Breast epithelium (tissue), 4 donors: ENCODE measurements around the gene CALHM3. TPM values are rescaled to one million over a fixed set of nuclear protein-coding genes. Genes with fewer than 3 reads are reported as not detected.
"Not testable (repeated sequence)": the region's sequence is repeated elsewhere in the genome, so short reads cannot be mapped to it uniquely, and the experiment has no call there.

Experiments used
- DNase-seq, 2 donors: peaks; one replicate each; pipeline ENCODE4 v3.0.0-alpha.2; 2019; ENCODE audit warnings: low spot score in 2 of 2
- H3K27ac ChIP-seq, 2 donors: fragments of 200-600 bp; sonication (generic) in 1 of 2; one replicate each; pipeline ENCODE4 v1.5.1; 2016 to 2019; ENCODE audit warnings: mild to moderate bottlenecking in 1 of 2
- H3K27me3 ChIP-seq, 2 donors: fragments of 200-600 bp; sonication (generic) in 1 of 2; one replicate each; pipeline versions ENCODE4 v1.5.1 to v1.6.0; 2017 to 2019; ENCODE audit warnings: control low read depth in 1 of 2, mild to moderate bottlenecking in 1 of 2
- H3K36me3 ChIP-seq: fragments of 200-600 bp; one replicate; pipeline ENCODE4 v1.5.1; 2019
- H3K4me1 ChIP-seq, 2 donors: fragments of 200-600 bp; sonication (generic); one replicate each; pipeline ENCODE4 v1.5.1; 2016 to 2019; ENCODE audit warnings: control low read depth in 1 of 2
- H3K4me3 ChIP-seq, 3 donors: fragments of 200-600 bp; sonication (generic); 1 replicate in 2 of 3; 2 replicates in 1 of 3; pipeline ENCODE4 v1.5.1; 2016 to 2019; ENCODE audit warnings: mild to moderate bottlenecking in 3 of 3, moderate library complexity in 2 of 3
- H3K9me3 ChIP-seq, 2 donors: fragments of 200-600 bp; sonication (generic) in 1 of 2; one replicate each; pipeline ENCODE4 v1.5.1; 2016 to 2019; ENCODE audit warnings: control low read depth in 1 of 2
- CTCF ChIP-seq, 3 donors: fragments of 450-650 bp; IDR thresholded peaks; one replicate each; pipeline ENCODE4 v1.5.1; 2016 to 2017; ENCODE audit warnings: antibody characterized with exemption in 3 of 3, mild to moderate bottlenecking in 3 of 3, moderate library complexity in 3 of 3
- POLR2A ChIP-seq: fragments of 450-650 bp; IDR thresholded peaks from one replicate; pipeline ENCODE4 v1.6.1; 2016; ENCODE audit warnings: antibody characterized with exemption, mild to moderate bottlenecking, moderate library complexity
- POLR2AphosphoS5 ChIP-seq, 3 donors: sonication (generic); formaldehyde crosslinking; IDR thresholded peaks; one replicate each; pipeline ENCODE4 v1.6.1; 2017; ENCODE audit warnings: antibody characterized with exemption in 3 of 3
- intact Hi-C: fragments of 100-400 bp; cut with DNase I; formaldehyde crosslinking; loops from one replicate; pipeline ENCODE4 v1.15.1; 2023; ENCODE audit warnings: low total_unique reads
- total RNA-seq, 3 donors: library from RNA; depleted of rRNA; stranded (reverse); fragments of >200 nt; gene quantifications; one replicate each; pipeline ENCODE4 v1.1.0, GENCODE V29; 2016

Gene CALHM3
- not detected for total RNA-seq

- TF ChIP-seq POLR2A (no peak), CTCF (IDR thresholded peaks at IDR 0.05) (no peak), POLR2AphosphoS5 (IDR thresholded peaks at IDR 0.05) (no peak)
- H3K9me3 ChIP-seq = no peaks in the 10 kb centered on the region
- no peaks in the 10 kb centered on the region for H3K4me1 ChIP-seq
- H3K36me3 ChIP-seq = no peaks in the 10 kb centered on the region
- intact Hi-C loops = no loop called here
- H3K27ac ChIP-seq = no peak within 1 kb of the TSS
- DNase-seq = no peak
- no peak within 1 kb of the TSS for H3K4me3 ChIP-seq
- H3K27me3 ChIP-seq = no peaks in the 10 kb centered on the region
Observed at GRCh38 chr10:103479135-103479534, at the start of gene CALHM3. Gene CALHM3 (minus strand): TSS chr10:103479240. CDS start chr10:103479032, 208 bp downstream.

- Histone ChIP-seq H3K36me3 (no peaks in the 10 kb centered on the region), H3K4me1 (no peaks in the 10 kb centered on the region), H3K9me3 (peaks cover 0 to 2% of the 10 kb centered on the region in 2 donors), H3K27me3 (no peaks in the 10 kb centered on the region), H3K27ac (no peak overlapping the region), H3K4me3 (no peak overlapping the region)
- no peak for TF ChIP-seq POLR2A
- TF ChIP-seq CTCF (IDR thresholded peaks at IDR 0.05) = no peak
- TF ChIP-seq POLR2AphosphoS5 (IDR thresholded peaks at IDR 0.05) = no peak
- intact Hi-C loops = no loop called here
- DNase-seq = no peak
Observed at GRCh38 chr10:103528549-103528948, 49.5 kb upstream of the CALHM3 start.

GRCh38 chr10:103527476-103527875 lies 48.4 kb upstream of the CALHM3 start:
- H3K27me3 ChIP-seq, DNase-seq, H3K9me3 ChIP-seq, H3K4me3 ChIP-seq, H3K36me3 ChIP-seq, intact Hi-C loops, H3K27ac ChIP-seq, H3K4me1 ChIP-seq: not testable (repeated sequence)

- no peak for TF ChIP-seq CTCF (IDR thresholded peaks at IDR 0.05)
- no peak for TF ChIP-seq POLR2AphosphoS5 (IDR thresholded peaks at IDR 0.05)
- no peak for TF ChIP-seq POLR2A
- intact Hi-C loops = no loop called here
- no peak overlapping the region for H3K27ac ChIP-seq
- H3K4me1 ChIP-seq = no peaks in the 10 kb centered on the region
- no peaks in the 10 kb centered on the region for H3K9me3 ChIP-seq
- H3K27me3 ChIP-seq = no peaks in the 10 kb centered on the region
- no peak for DNase-seq
- H3K36me3 ChIP-seq = no peaks in the 10 kb centered on the region
- H3K4me3 ChIP-seq = no peak overlapping the region
Observed at GRCh38 chr10:103525901-103526300, 46.9 kb upstream of the CALHM3 start.

GRCh38 chr10:103523683-103524082 lies 44.6 kb upstream of the CALHM3 start:
- no peaks in the 10 kb centered on the region for H3K27me3 ChIP-seq
- intact Hi-C loops = no loop called here
- no peaks in the 10 kb centered on the region for H3K36me3 ChIP-seq
- H3K27ac ChIP-seq = no peak overlapping the region
- H3K4me3 ChIP-seq = no peak overlapping the region
- TF ChIP-seq CTCF (IDR thresholded peaks at IDR 0.05) (no peak), POLR2A (no peak), POLR2AphosphoS5 (IDR thresholded peaks at IDR 0.05) (no peak)
- H3K9me3 ChIP-seq = no peaks in the 10 kb centered on the region
- no peak for DNase-seq
- no peaks in the 10 kb centered on the region for H3K4me1 ChIP-seq

- DNase-seq = peak in 1 of 2 donors; percentile 15
- H3K9me3 ChIP-seq, intact Hi-C loops, H3K4me3 ChIP-seq, H3K27me3 ChIP-seq, H3K36me3 ChIP-seq, H3K4me1 ChIP-seq, H3K27ac ChIP-seq: not testable (repeated sequence)
Observed at GRCh38 chr10:103522006-103522405, 43.0 kb upstream of the CALHM3 start.
